Renal cortical epithelial cell (primary cell): ENCODE measurements around the gene PBX4. TPM values are rescaled to one million over a fixed set of nuclear protein-coding genes. Genes with fewer than 3 reads are reported as not detected.

Experiments used
- DNase-seq: peaks from one replicate; pipeline ENCODE4 v3.0.0-alpha.2; 2011; ENCODE audit warnings: low read depth
- total RNA-seq: library from RNA; depleted of rRNA; stranded (reverse); fragments of >200 nt; gene quantifications from 2 replicates; pipeline ENCODE4 v1.2.3, GENCODE V29; 2014

The PBX4 gene
- total RNA-seq, 1 donor from 2014 or later, result 1.7 TPM

- no peak for DNase-seq
Measured at GRCh38 chr19:19526581-19527370, 91.7 kb downstream of the PBX4 start.

GRCh38 chr19:19525611-19526380 is 92.7 kb downstream of the PBX4 start:
- DNase-seq, result no peak

GRCh38 chr19:19524053-19524452 is 94.4 kb downstream of the PBX4 start:
- no peak for DNase-seq

GRCh38 chr19:19523177-19523576 is 95.3 kb downstream of the PBX4 start:
- no peak for DNase-seq

- no peak for DNase-seq
Measured at GRCh38 chr19:19520989-19521388, 97.5 kb downstream of the PBX4 start.

- no peak for DNase-seq
Measured at GRCh38 chr19:19517235-19517619, 101.3 kb downstream of the PBX4 start.

GRCh38 chr19:19515642-19516519 is 102.6 kb downstream of the PBX4 start, which contains the start of gene NDUFA13:
Gene NDUFA13, plus strand, starts transcription at chr19:19516225. Its CDS starts 14 bp downstream, at chr19:19516239.
- peak; percentile 77 for DNase-seq

GRCh38 chr19:19514881-19515641 is 103.4 kb downstream of the PBX4 start, which contains the start of gene TSSK6:
Gene TSSK6, minus strand, starts transcription at chr19:19515548. Its CDS starts 121 bp downstream, at chr19:19515427.
- DNase-seq, result no peak

GRCh38 chr19:19514215-19514657 is 104.3 kb downstream of the PBX4 start:
- DNase-seq, result peak; percentile 11

GRCh38 chr19:19513682-19514081 is 104.8 kb downstream of the PBX4 start:
- no peak for DNase-seq

Other genes starting within 250 kb of the PBX4 start
- 44.1 and 93.9 TPM in 2 replicates for gene GATAD2A, start 213.0 kb downstream of the PBX4 start, total RNA-seq
- 0.69 and 3.0 TPM in 2 replicates for gene TSSK6, start 103.1 kb downstream of the PBX4 start, total RNA-seq
- 147 and 201 TPM in 2 replicates for gene NDUFA13, start 102.5 kb downstream of the PBX4 start, total RNA-seq
- 0.50 and 0.69 TPM in 2 replicates for gene YJEFN3, start 89.8 kb downstream of the PBX4 start, total RNA-seq
- gene CILP2, start 80.4 kb downstream of the PBX4 start, total RNA-seq, result 0.60 TPM in 1 of 2 replicates, not detected in the other
- 8.5 and 14.9 TPM in 2 replicates for gene LPAR2, start 9.5 kb upstream of the PBX4 start, total RNA-seq
- 15.8 and 18.7 TPM in 2 replicates for gene GMIP, start 25.0 kb upstream of the PBX4 start, total RNA-seq
- gene ATP13A1, start 45.0 kb upstream of the PBX4 start, total RNA-seq, result 88.0 and 171 TPM in 2 replicates
- 10.8 and 20.1 TPM in 2 replicates for gene ZNF101, start 50.2 kb upstream of the PBX4 start, total RNA-seq
- gene ZNF14, start 114.4 kb upstream of the PBX4 start, total RNA-seq, result 5.9 and 12.4 TPM in 2 replicates
- 20.8 and 38.4 TPM in 2 replicates for gene ZNF506, start 203.1 kb upstream of the PBX4 start, total RNA-seq
- gene ZNF253, start 247.2 kb upstream of the PBX4 start, total RNA-seq, result 5.0 and 14.7 TPM in 2 replicates